OCI-LY1 (cell line): ENCODE results near the gene AMN.

Experiments used
- EZH2 ChIP-seq: fragments of 200-600 bp; sonication (generic), shearing (Covaris generic); IDR thresholded peaks from 2 replicates; pipeline ENCODE4 v1.8.0; 2017; ENCODE audit warnings: borderline replicate concordance, mixed run types, mild to moderate bottlenecking, antibody characterized with exemption, low read length, moderate library complexity, mixed read lengths
- TF ChIP-seq, protein P1 (sequence below): fragments of 200-600 bp; sonication (generic), shearing (Covaris generic); IDR thresholded peaks from 2 replicates; pipeline ENCODE4 v1.5.1; 2017; ENCODE audit warnings: mild to moderate bottlenecking, antibody characterized with exemption, low read length, moderate library complexity, mixed read lengths

- TF ChIP-seq, protein P1, sequence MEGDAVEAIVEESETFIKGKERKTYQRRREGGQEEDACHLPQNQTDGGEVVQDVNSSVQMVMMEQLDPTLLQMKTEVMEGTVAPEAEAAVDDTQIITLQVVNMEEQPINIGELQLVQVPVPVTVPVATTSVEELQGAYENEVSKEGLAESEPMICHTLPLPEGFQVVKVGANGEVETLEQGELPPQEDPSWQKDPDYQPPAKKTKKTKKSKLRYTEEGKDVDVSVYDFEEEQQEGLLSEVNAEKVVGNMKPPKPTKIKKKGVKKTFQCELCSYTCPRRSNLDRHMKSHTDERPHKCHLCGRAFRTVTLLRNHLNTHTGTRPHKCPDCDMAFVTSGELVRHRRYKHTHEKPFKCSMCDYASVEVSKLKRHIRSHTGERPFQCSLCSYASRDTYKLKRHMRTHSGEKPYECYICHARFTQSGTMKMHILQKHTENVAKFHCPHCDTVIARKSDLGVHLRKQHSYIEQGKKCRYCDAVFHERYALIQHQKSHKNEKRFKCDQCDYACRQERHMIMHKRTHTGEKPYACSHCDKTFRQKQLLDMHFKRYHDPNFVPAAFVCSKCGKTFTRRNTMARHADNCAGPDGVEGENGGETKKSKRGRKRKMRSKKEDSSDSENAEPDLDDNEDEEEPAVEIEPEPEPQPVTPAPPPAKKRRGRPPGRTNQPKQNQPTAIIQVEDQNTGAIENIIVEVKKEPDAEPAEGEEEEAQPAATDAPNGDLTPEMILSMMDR = no peak
- no peak for TF ChIP-seq EZH2
Observed at GRCh38 chr14:102918438-102918837, 4.0 kb upstream of the AMN start.
